GM18511 (cell line): ENCODE data around the gene TENM4.

Experiments
- ATAC-seq: cut with Tn5 transposase; IDR thresholded peaks from one replicate; pipeline ENCODE4 v1.9.1; 2021; ENCODE audit warnings: mild to moderate bottlenecking, moderate library complexity; ENCODE audit not compliant: unreplicated experiment

TENM4 gene

GRCh38 chr11:79071190-79071589 is 369.6 kb downstream of the TENM4 start:
- ATAC-seq, result no peak

GRCh38 chr11:79070518-79070917 is 370.3 kb downstream of the TENM4 start:
- no peak for ATAC-seq

- no peak for ATAC-seq
Measured at GRCh38 chr11:79069504-79069903, 371.3 kb downstream of the TENM4 start.

GRCh38 chr11:79068356-79068755 is 372.5 kb downstream of the TENM4 start:
- no peak for ATAC-seq

GRCh38 chr11:79067352-79067679 is 373.5 kb downstream of the TENM4 start:
- no peak for ATAC-seq

GRCh38 chr11:79066456-79067351 is 374.1 kb downstream of the TENM4 start:
- no peak for ATAC-seq

GRCh38 chr11:79062814-79063762 is 377.7 kb downstream of the TENM4 start:
- no peak for ATAC-seq

GRCh38 chr11:79060081-79060953 is 380.5 kb downstream of the TENM4 start:
- ATAC-seq, result no peak

GRCh38 chr11:79059141-79059540 is 381.7 kb downstream of the TENM4 start:
- no peak for ATAC-seq

GRCh38 chr11:79055856-79056631 is 384.8 kb downstream of the TENM4 start:
- no peak for ATAC-seq

GRCh38 chr11:79054636-79055035 is 386.2 kb downstream of the TENM4 start:
- no peak for ATAC-seq

GRCh38 chr11:79052544-79052943 is 388.3 kb downstream of the TENM4 start:
- ATAC-seq, result no peak

GRCh38 chr11:79050786-79051185 is 390.0 kb downstream of the TENM4 start:
- no peak for ATAC-seq

- ATAC-seq, result no peak
Measured at GRCh38 chr11:79049741-79050179, 391.1 kb downstream of the TENM4 start.

- ATAC-seq, result no peak
Measured at GRCh38 chr11:79047980-79048379, 392.9 kb downstream of the TENM4 start.

- no peak for ATAC-seq
Measured at GRCh38 chr11:79047321-79047720, 393.5 kb downstream of the TENM4 start.

- no peak for ATAC-seq
Measured at GRCh38 chr11:79046366-79046765, 394.5 kb downstream of the TENM4 start.

GRCh38 chr11:79045800-79046304 is 395.0 kb downstream of the TENM4 start:
- ATAC-seq, result peak; percentile 77

GRCh38 chr11:79045018-79045799 is 395.6 kb downstream of the TENM4 start:
- ATAC-seq, result peak; percentile 59
